ENCODE measurements around the gene NFIX. TPM values are rescaled to one million over a fixed set of nuclear protein-coding genes. Genes with fewer than 3 reads are reported as not detected.

NFIX gene
- total and polyA plus RNA-seq, 2 donors (not counting 1 experiment from before 2014, with no cell fraction given), result 0.69 to 5.6 TPM

GRCh38 chr19:13044231-13044836, 49.1 kb downstream of the NFIX start:
- intact Hi-C loops (cut with micrococcal nuclease), result no loop called here
- H3K4me2 ChIP-seq (replicated peaks; ENCODE audit: low read depth, low read length, poor library complexity, severe bottlenecking), result no peak overlapping the region
- peaks cover 0 to 4% of the 10 kb centered on the region in 2 donors for H3K4me1 ChIP-seq (ENCODE audit: control insufficient read depth in 2 of 2, insufficient read depth in 2 of 2, low read length in 2 of 2)
- Mint-ChIP-seq H3K4me3 (no peak overlapping the region), H3K27ac (no peak overlapping the region), H3K9me3 (ENCODE audit: insufficient read depth) (no peaks in the 10 kb centered on the region), H3K4me1 (no peaks in the 10 kb centered on the region), H3K27me3 (peaks cover 19% of the 10 kb centered on the region)
- H3K4me3 ChIP-seq (ENCODE audit: control extremely low read depth in 1 of 5, extremely low read depth in 1 of 5, insufficient read depth in 1 of 5, low read depth in 2 of 5, low read length in 4 of 5), result no peak overlapping the region
- CTCF ChIA-PET, result interaction anchor here (2.1 kb wide), 1 partner anchor 17 kb away, joined by 11 read pairs; no protein-coding TSS in a partner anchor
- DNase-seq, result no peak
- TF ChIP-seq EZH2 (IDR thresholded peaks at IDR 0.05; ENCODE audit: borderline replicate concordance, insufficient read depth, low read depth, low read length, poor library complexity, severe bottlenecking), result no peak
- no peak for TF ChIP-seq CTCF (IDR thresholded peaks at IDR 0.05)
- no peak overlapping the region for H3K27ac ChIP-seq (ENCODE audit: low read length in 2 of 2)
- no peak for ATAC-seq (ENCODE audit: low read depth)
- H3K27me3 ChIP-seq (replicated peaks in 1 of 4; ENCODE audit: control extremely low read depth in 1 of 4, control insufficient read depth in 3 of 4, insufficient read depth in 4 of 4, low read length in 3 of 4), result no peaks in the 10 kb centered on the region
- POLR2A ChIA-PET, result no interaction called here
- WGBS (ENCODE audit: insufficient coverage), result 75% methylated on average over 11 of the region's 13 CpGs
- H3K9ac ChIP-seq (ENCODE audit: low read length), result no peak overlapping the region
- H2AFZ ChIP-seq (ENCODE audit: insufficient read depth, low read depth, low read length, poor library complexity, severe bottlenecking), result no peak overlapping the region
- no peaks in the 10 kb centered on the region for H4K20me1 ChIP-seq (ENCODE audit: control insufficient read depth, insufficient read depth, low read length, poor library complexity, severe bottlenecking)
- no peaks in the 10 kb centered on the region for H3K9me3 ChIP-seq (ENCODE audit: control extremely low read depth in 1 of 3, control insufficient read depth in 2 of 3, insufficient read depth in 1 of 3, low read length in 2 of 3)
- no peaks in the 10 kb centered on the region for H3K36me3 ChIP-seq (replicated peaks in 1 of 2; ENCODE audit: control extremely low read depth in 1 of 2, control insufficient read depth in 1 of 2, extremely low read depth in 1 of 2, insufficient read depth in 2 of 2, low read length in 1 of 2)
- no peaks in the 10 kb centered on the region for H3K79me2 ChIP-seq (ENCODE audit: control insufficient read depth, insufficient read depth, low read length)

GRCh38 chr19:13045812-13046211, 50.5 kb downstream of the NFIX start:
- Histone ChIP-seq H3K4me3 (ENCODE audit: control extremely low read depth in 1 of 5, extremely low read depth in 1 of 5, insufficient read depth in 1 of 5, low read depth in 2 of 5, low read length in 4 of 5) (no peak overlapping the region), H2AFZ (ENCODE audit: insufficient read depth, low read depth, low read length, poor library complexity, severe bottlenecking) (no peak overlapping the region), H3K27me3 (replicated peaks in 1 of 4; ENCODE audit: control extremely low read depth in 1 of 4, control insufficient read depth in 3 of 4, insufficient read depth in 4 of 4, low read length in 3 of 4) (peaks cover 0 to 6% (median under 1%) of the 10 kb centered on the region in 4 experiments), H3K36me3 (replicated peaks in 1 of 2; ENCODE audit: control extremely low read depth in 1 of 2, control insufficient read depth in 1 of 2, extremely low read depth in 1 of 2, insufficient read depth in 2 of 2, low read length in 1 of 2) (no peaks in the 10 kb centered on the region), H3K9ac (ENCODE audit: low read length) (no peak overlapping the region), H3K4me2 (replicated peaks; ENCODE audit: low read depth, low read length, poor library complexity, severe bottlenecking) (no peak overlapping the region), H3K79me2 (ENCODE audit: control insufficient read depth, insufficient read depth, low read length) (no peaks in the 10 kb centered on the region), H3K4me1 (ENCODE audit: control insufficient read depth in 2 of 2, insufficient read depth in 2 of 2, low read length in 2 of 2) (peaks cover 0 to 4% of the 10 kb centered on the region in 2 donors), H3K9me3 (ENCODE audit: control extremely low read depth in 1 of 3, control insufficient read depth in 2 of 3, insufficient read depth in 1 of 3, low read length in 2 of 3) (no peaks in the 10 kb centered on the region), H3K27ac (ENCODE audit: low read length in 2 of 2) (no peak overlapping the region), H4K20me1 (ENCODE audit: control insufficient read depth, insufficient read depth, low read length, poor library complexity, severe bottlenecking) (no peaks in the 10 kb centered on the region)
- intact Hi-C loops (cut with micrococcal nuclease), result no loop called here
- Mint-ChIP-seq H3K27me3 (peaks cover 24% of the 10 kb centered on the region), H3K4me1 (no peaks in the 10 kb centered on the region), H3K4me3 (no peak overlapping the region), H3K9me3 (ENCODE audit: insufficient read depth) (no peaks in the 10 kb centered on the region), H3K27ac (no peak overlapping the region)
- ChIA-PET CTCF (interaction anchor here (1.1 to 2.1 kb wide), 2 partner anchors 16 to 69 kb away, joined by 3 to 11 read pairs; no protein-coding TSS in a partner anchor), POLR2A (no interaction called here)
- DNase-seq (no peak), ATAC-seq (ENCODE audit: low read depth) (no peak)
- TF ChIP-seq EZH2 (IDR thresholded peaks at IDR 0.05; ENCODE audit: borderline replicate concordance, insufficient read depth, low read depth, low read length, poor library complexity, severe bottlenecking) (no peak), CTCF (IDR thresholded peaks at IDR 0.05) (no peak)
- 80% methylated on average over 2 of the region's 4 CpGs for WGBS (ENCODE audit: insufficient coverage)
